ENCODE data around the gene SNTG2.
"Not testable (repeated sequence)": the region's sequence is repeated elsewhere in the genome, so short reads cannot be mapped to it uniquely, and the experiment has no call there.

SNTG2 gene

DNA sequence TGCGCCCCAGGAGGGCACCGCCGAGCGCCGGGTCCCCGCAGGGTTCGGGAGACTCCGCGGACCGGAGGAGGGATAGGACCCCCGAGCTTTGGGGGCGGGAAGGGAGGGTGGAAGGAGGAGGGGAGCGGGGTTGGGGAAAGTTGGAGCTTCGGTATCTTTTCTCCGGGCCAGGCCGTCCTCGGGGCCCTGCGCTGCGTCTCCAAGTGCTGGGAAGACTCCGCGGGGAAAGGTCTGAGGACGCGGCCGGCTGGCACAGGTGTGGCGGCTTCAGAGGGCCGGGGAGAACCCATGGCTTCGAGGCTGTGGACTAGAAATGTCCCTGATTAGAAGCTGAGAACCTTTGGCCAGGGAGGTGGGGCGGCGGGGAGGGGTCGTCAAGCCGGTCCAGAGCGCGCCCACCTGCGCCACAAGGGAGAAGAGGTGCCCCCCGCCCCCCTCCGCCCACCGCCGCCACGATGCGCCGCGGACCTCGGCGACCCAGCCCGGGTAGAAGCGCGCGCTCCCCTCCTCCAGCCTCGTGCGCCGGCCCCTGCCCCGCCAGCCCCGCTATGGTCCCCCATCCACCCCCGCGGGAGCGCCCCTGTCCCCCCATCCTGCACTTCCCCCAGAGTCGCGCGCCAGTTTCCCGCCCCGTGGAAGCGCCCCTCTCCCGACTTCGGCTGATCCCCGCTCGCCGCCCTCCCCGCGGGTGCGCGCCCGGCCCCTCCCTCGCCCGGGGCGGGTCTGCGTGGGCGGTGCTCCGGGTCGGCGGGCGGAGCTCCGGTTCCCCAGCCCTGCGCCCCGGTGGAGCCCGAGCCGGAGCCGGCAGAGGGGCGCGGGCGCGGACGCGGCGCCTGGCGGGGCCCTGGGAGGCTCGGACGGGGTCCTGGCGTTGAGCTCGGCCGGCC lies at the start of gene SNTG2:
SNTG2 (plus strand) TSS at position 770 of the 887 bp plus-strand sequence. CDS start 148 bp downstream, outside the sequence.
- no peak for DNase-seq (ENCODE audit: low spot score)

- DNase-seq (ENCODE audit: low spot score), result no peak
Measured at GRCh38 chr2:902584-902983, 48.1 kb upstream of the SNTG2 start.

- no peak for DNase-seq (ENCODE audit: low spot score)
Measured at GRCh38 chr2:903223-903900, 47.3 kb upstream of the SNTG2 start.

- DNase-seq (ENCODE audit: low spot score), result no peak
Measured at GRCh38 chr2:904246-905024, 46.2 kb upstream of the SNTG2 start.

GRCh38 chr2:905091-905832 lies 45.4 kb upstream of the SNTG2 start:
- DNase-seq (ENCODE audit: low spot score), result no peak

- no peak for DNase-seq (ENCODE audit: low spot score)
Measured at GRCh38 chr2:905833-906140, 44.9 kb upstream of the SNTG2 start.

GRCh38 chr2:907706-908105 lies 42.9 kb upstream of the SNTG2 start:
- DNase-seq (ENCODE audit: low spot score), result no peak

DNA sequence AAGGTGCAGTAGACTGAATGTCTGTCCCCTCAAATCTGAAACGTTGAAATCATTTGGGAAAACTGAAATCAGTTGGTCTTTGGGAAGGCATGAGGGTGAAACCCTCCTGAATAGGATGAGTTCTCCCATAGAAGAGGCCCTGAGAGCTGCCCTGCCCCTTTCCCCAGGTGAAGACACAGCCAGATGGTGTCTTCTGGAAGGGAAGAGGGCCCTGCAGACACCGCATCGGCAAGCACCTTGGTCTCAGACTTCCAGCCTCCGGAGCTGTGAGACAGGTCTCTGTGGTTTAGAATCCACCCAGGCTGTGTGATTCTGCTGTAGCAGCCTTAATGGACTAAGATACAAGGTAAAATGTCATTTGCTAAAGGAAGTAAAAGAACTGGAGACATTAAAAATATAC lies 42.1 kb upstream of the SNTG2 start:
- DNase-seq (ENCODE audit: low spot score), result no peak

DNA sequence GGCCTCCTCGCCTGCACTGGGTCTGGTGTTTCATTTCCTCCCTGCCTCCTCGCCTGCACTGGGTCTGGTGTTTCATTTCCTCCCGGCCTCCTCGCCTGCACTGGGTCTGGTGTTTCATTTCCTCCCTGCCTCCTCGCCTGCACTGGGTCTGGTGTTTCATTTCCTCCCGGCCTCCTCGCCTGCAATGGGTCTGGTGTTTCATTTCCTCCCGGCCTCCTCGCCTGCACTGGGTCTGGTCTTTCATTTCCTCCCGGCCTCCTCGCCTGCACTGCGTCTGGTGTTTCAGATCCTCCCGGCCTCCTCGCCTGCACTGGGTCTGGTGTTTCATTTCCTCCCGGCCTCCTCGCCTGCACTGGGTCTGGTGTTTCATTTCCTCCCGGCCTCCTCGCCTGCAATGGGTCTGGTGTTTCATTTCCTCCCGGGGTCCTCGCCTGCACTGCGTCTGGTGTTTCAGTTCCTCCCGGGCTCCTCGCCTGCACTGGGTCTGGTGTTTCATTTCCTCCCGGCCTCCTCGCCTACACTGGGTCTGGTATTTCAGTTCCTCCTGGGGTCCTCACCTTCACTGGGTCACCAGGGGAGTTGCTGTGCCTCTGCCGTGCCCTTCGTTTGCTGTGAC lies 40.8 kb upstream of the SNTG2 start:
- DNase-seq (ENCODE audit: low spot score), result not testable (repeated sequence)

- DNase-seq (ENCODE audit: low spot score), result no peak
Measured at GRCh38 chr2:910698-911097, 40.0 kb upstream of the SNTG2 start.

DNA sequence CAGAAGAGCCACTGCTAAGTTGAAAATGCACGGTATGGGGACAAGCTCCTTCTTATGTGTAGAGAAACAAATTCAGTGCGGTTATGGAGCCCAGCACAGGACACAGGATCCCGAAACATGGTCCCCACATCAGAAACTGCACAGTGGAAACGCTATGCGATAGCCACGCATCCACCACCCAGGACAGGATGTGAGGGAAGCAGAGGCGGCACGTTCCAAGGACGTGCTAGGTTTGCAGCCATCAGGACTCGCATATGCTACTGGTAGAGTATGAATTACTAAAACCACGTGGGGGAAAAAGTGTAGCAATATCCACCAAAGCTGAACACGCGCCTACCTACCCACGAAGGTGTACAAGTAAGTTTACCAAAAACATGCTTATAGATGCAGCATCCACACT lies 34.7 kb upstream of the SNTG2 start:
- DNase-seq (ENCODE audit: low spot score), result no peak

- no peak for DNase-seq (ENCODE audit: low spot score)
Measured at GRCh38 chr2:916935-917334, 33.7 kb upstream of the SNTG2 start.

- no peak for DNase-seq (ENCODE audit: low spot score)
Measured at GRCh38 chr2:919672-920071, 31.0 kb upstream of the SNTG2 start.

GRCh38 chr2:920573-920972 lies 30.1 kb upstream of the SNTG2 start:
- DNase-seq (ENCODE audit: low spot score), result no peak

- DNase-seq (ENCODE audit: low spot score), result no peak
Measured at GRCh38 chr2:920999-921398, 29.6 kb upstream of the SNTG2 start.

- DNase-seq (ENCODE audit: low spot score), result no peak
Measured at GRCh38 chr2:922185-922584, 28.5 kb upstream of the SNTG2 start.

- DNase-seq (ENCODE audit: low spot score), result no peak
Measured at GRCh38 chr2:923832-924601, 26.6 kb upstream of the SNTG2 start.

GRCh38 chr2:924701-925100 lies 25.9 kb upstream of the SNTG2 start:
- no peak for DNase-seq (ENCODE audit: low spot score)

DNA sequence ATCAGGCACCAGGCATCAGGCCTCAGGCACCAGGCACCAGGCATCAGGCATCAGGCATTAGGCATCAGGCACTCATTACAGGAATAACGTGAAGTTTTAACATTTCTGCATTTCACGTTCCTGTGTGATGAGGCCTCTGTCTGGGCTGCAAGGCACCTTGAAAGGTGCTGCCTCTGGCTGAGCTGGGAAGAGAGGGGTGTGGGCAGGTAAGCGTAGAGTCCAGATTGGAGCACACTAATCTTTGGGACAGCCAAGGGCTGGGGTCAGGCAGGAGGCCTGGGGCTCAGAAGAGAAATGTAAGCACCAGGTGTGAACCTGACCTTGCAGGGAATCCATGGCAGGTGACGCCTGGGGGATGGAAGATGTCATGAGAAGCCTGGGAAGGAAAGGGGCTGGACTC lies 25.3 kb upstream of the SNTG2 start:
- no peak for DNase-seq (ENCODE audit: low spot score)

GRCh38 chr2:925711-926110 lies 24.9 kb upstream of the SNTG2 start:
- no peak for DNase-seq (ENCODE audit: low spot score)

GRCh38 chr2:926259-926793 lies 24.3 kb upstream of the SNTG2 start:
- DNase-seq (ENCODE audit: low spot score), result no peak

Measured in SW480 (cell line).